A673 (cell line): ENCODE results near the gene CDA. TPM values are rescaled to one million over a fixed set of nuclear protein-coding genes. Genes with fewer than 3 reads are reported as not detected.

Source experiments
- BruUV-seq: library from RNA; stranded (reverse); fragments of 400-500 nt; replicated peaks from 2 replicates; lab custom pipeline; 2021; lab: Mats Ljungman, UMichigan
- CTCF ChIA-PET: fragments of 300-600 bp; sonication (Branson Sonifier 250); formaldehyde crosslinking; loops from one replicate; lab custom pipeline; 2022; ENCODE audit warnings: antibody characterized with exemption; lab: Charles Lee
- POLR2A ChIA-PET: fragments of 300-600 bp; sonication (Branson Sonifier 250); formaldehyde crosslinking; loops from one replicate; lab custom pipeline; 2022; ENCODE audit warnings: antibody characterized with exemption; ENCODE audit not compliant: low non-redundant PET; lab: Charles Lee
- DNase-seq: peaks from one replicate; pipeline ENCODE4 v3.0.0-alpha.2; 2015; ENCODE audit warnings: low spot score
- H3K27ac ChIP-seq: fragments of 200-600 bp; sonication (generic); 2 replicates; pipeline ENCODE4 v1.5.1; 2016; ENCODE audit warnings: mixed run types, low read depth, mild to moderate bottlenecking, mixed read lengths, antibody characterized with exemption, low read length; ENCODE audit not compliant: poor library complexity, severe bottlenecking
- H3K27me3 ChIP-seq: fragments of 200-600 bp; sonication (generic); replicated peaks from 2 replicates; pipeline ENCODE4 v1.6.1; 2017; ENCODE audit warnings: mixed run types, low read depth, mild to moderate bottlenecking, mixed read lengths, antibody characterized with exemption, low read length; ENCODE audit not compliant: insufficient read depth, poor library complexity
- H3K36me3 ChIP-seq: fragments of 200-600 bp; sonication (generic); 2 replicates; pipeline ENCODE4 v1.6.1; 2016; ENCODE audit warnings: mixed run types, mild to moderate bottlenecking, mixed read lengths, antibody characterized with exemption, low read length; ENCODE audit not compliant: insufficient read depth, poor library complexity, severe bottlenecking
- H3K4me1 ChIP-seq: fragments of 200-600 bp; sonication (generic); 2 replicates; pipeline ENCODE4 v1.6.1; 2017; ENCODE audit warnings: mixed run types, mild to moderate bottlenecking, mixed read lengths, antibody characterized with exemption, low read length; ENCODE audit not compliant: insufficient read depth, poor library complexity, severe bottlenecking
- H3K4me3 ChIP-seq: fragments of 200-600 bp; sonication (generic); 2 replicates; pipeline ENCODE4 v1.5.1; 2016; ENCODE audit warnings: low read depth, mixed run types, mild to moderate bottlenecking, mixed read lengths, low read length; ENCODE audit not compliant: poor library complexity, severe bottlenecking
- H3K9me3 ChIP-seq: fragments of 200-600 bp; sonication (generic); 2 replicates; pipeline ENCODE4 v1.6.1; 2016; ENCODE audit warnings: mixed run types, low read depth, mild to moderate bottlenecking, mixed read lengths, antibody characterized with exemption, low read length; ENCODE audit not compliant: poor library complexity, severe bottlenecking
- EZH2 ChIP-seq: fragments of 200-600 bp; sonication (generic); IDR thresholded peaks from 2 replicates; pipeline ENCODE4 v1.6.1; 2017; ENCODE audit warnings: borderline replicate concordance, low read depth, mild to moderate bottlenecking, mixed read lengths, antibody characterized with exemption, low read length; ENCODE audit not compliant: poor library complexity, severe bottlenecking
- intact Hi-C: fragments of 100-400 bp; cut with micrococcal nuclease; formaldehyde crosslinking; loops from one replicate; pipeline ENCODE4 v1.10.0; 2022; ENCODE audit not compliant: unreplicated experiment
- total RNA-seq: library from RNA; stranded (reverse); gene quantifications from 2 replicates; pipeline ENCODE4 v1.2.3, GENCODE V29; 2021
- TF ChIP-seq, protein P1 (sequence below): fragments of 300-800, 200-600 bp; sonication (generic); conservative IDR thresholded peaks from 2 replicates; pipeline ENCODE4 v1.5.1; 2017; ENCODE audit warnings: low read depth, mild to moderate bottlenecking, antibody characterized with exemption, low read length, moderate library complexity, mixed read lengths

The CDA gene
- total RNA-seq, 1 experiment from 2014 or later, result not detected

DNA sequence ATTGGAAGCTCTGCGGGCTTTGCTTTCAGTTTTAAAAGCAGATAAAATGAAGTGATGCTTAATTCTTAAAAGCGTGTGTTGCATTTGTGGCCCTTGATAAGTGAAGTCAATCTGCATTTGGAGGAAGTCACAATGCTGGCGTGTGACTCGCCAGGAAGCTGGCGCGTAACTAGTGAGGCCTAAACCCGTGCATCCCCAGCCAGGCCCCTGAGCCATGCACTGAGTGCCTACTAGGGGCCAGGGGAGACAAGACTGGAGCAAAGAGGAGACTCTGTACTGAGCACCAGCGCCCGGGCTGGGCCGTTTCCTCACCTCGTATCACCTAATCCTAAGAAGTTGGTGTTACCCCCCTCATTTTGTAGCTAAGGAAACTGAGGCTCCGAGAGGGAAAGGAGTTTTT, 76.8 kb downstream of the CDA start:
- Histone ChIP-seq H3K27me3 (no peaks in the 10 kb centered on the region), H3K36me3 (no peaks in the 10 kb centered on the region), H3K4me3 (no peak overlapping the region), H3K9me3 (no peaks in the 10 kb centered on the region), H3K27ac (no peak overlapping the region), H3K4me1 (no peaks in the 10 kb centered on the region)
- CTCF ChIA-PET, result no interaction called here
- no peak for TF ChIP-seq EZH2
- TF ChIP-seq, protein P1, sequence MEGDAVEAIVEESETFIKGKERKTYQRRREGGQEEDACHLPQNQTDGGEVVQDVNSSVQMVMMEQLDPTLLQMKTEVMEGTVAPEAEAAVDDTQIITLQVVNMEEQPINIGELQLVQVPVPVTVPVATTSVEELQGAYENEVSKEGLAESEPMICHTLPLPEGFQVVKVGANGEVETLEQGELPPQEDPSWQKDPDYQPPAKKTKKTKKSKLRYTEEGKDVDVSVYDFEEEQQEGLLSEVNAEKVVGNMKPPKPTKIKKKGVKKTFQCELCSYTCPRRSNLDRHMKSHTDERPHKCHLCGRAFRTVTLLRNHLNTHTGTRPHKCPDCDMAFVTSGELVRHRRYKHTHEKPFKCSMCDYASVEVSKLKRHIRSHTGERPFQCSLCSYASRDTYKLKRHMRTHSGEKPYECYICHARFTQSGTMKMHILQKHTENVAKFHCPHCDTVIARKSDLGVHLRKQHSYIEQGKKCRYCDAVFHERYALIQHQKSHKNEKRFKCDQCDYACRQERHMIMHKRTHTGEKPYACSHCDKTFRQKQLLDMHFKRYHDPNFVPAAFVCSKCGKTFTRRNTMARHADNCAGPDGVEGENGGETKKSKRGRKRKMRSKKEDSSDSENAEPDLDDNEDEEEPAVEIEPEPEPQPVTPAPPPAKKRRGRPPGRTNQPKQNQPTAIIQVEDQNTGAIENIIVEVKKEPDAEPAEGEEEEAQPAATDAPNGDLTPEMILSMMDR, result no peak
- no TSS peak for BruUV-seq
- POLR2A ChIA-PET, result no interaction called here
- no peak for DNase-seq
- intact Hi-C loops, result no loop called here

DNA sequence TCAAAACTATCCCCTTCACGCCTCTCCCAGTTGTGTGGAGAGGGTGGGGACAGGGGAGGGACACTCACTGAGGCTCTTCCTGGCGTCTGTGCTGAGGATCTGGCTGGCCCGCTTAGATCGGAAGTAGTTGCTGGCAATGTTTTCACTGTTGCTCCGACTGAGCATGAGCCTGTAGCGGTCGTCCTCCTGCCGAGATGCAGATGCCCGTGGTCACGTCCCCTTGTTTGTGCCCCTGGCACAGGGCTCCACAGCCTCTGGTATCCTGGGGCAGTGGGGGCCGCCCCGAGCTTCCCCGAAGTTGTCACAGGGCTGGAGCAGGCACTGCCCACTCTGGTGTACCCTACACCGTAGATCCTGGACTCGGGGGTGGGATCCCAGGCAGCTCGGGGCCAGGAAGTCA, 77.2 kb downstream of the CDA start:
- POLR2A ChIA-PET, result no interaction called here
- CTCF ChIA-PET, result no interaction called here
- Histone ChIP-seq H3K9me3 (no peaks in the 10 kb centered on the region), H3K4me1 (no peaks in the 10 kb centered on the region), H3K27ac (no peak overlapping the region), H3K4me3 (no peak overlapping the region), H3K36me3 (no peaks in the 10 kb centered on the region), H3K27me3 (no peaks in the 10 kb centered on the region)
- no peak for TF ChIP-seq EZH2
- TF ChIP-seq, protein P1, result no peak
- intact Hi-C loops, result no loop called here
- DNase-seq, result no peak
- no TSS peak for BruUV-seq

- no peak for TF ChIP-seq EZH2
- TF ChIP-seq, protein P1, result no peak
- DNase-seq, result peak; percentile 37
- H3K36me3 ChIP-seq, result no peaks in the 10 kb centered on the region
- no peaks in the 10 kb centered on the region for H3K27me3 ChIP-seq
- intact Hi-C loops, result no loop called here
- no peaks in the 10 kb centered on the region for H3K9me3 ChIP-seq
- POLR2A ChIA-PET, result no interaction called here
- BruUV-seq, result no TSS peak
- no peaks in the 10 kb centered on the region for H3K4me1 ChIP-seq
- no peak overlapping the region for H3K4me3 ChIP-seq
- H3K27ac ChIP-seq, result no peak overlapping the region
- CTCF ChIA-PET, result no interaction called here
Observed at GRCh38 chr1:20666804-20667203, 77.9 kb downstream of the CDA start.

Other genes with a start within 250 kb of the CDA start
- 0.41 and 0.50 TPM in 2 replicates for gene CAMK2N1, start 102.9 kb upstream of the CDA start, total RNA-seq
- 20.1 and 21.6 TPM in 2 replicates for gene MUL1, start 80.9 kb upstream of the CDA start, total RNA-seq
- gene FAM43B, start 36.5 kb upstream of the CDA start, total RNA-seq, result not detected in 2 replicates
- 7.2 and 13.3 TPM in 2 replicates for gene PINK1, start 44.4 kb downstream of the CDA start, total RNA-seq
- 230 and 238 TPM in 2 replicates for gene DDOST, start 72.3 kb downstream of the CDA start, total RNA-seq
- 0.28 and 0.71 TPM in 2 replicates for gene KIF17, start 128.9 kb downstream of the CDA start, total RNA-seq
- gene SH2D5, start 143.6 kb downstream of the CDA start, total RNA-seq, result 1.1 and 1.9 TPM in 2 replicates
- gene HP1BP3, start 198.2 kb downstream of the CDA start, total RNA-seq, result 334 and 337 TPM in 2 replicates